HEK293 (cell line): Measurements from ENCODE around the gene SLC25A36.

Source experiments
- CTCF ChIP-seq: fragments of 450-650 bp; formaldehyde crosslinking; IDR thresholded peaks from 2 replicates; pipeline ENCODE4 v1.5.1; 2016; ENCODE audit warnings: missing biosample characterization, missing genetic modification characterization
- ZEB2 ChIP-seq: fragments of 450-650 bp; formaldehyde crosslinking; IDR thresholded peaks from 2 replicates; pipeline ENCODE4 v1.5.1; 2016; ENCODE audit warnings: missing biosample characterization, missing genetic modification characterization
- ZNF776 ChIP-seq: fragments of 450-650 bp; formaldehyde crosslinking; IDR thresholded peaks from 2 replicates; pipeline ENCODE4 v1.5.0; 2017; ENCODE audit warnings: missing biosample characterization, missing genetic modification characterization, borderline replicate concordance

GRCh38 chr3:140902791-140903190 lies 38.8 kb upstream of the SLC25A36 start:
- TF ChIP-seq ZEB2 (no peak), CTCF (tag by site-specific recombination) (no peak), ZNF776 (no peak)
